HFF-Myc (cell line): ENCODE measurements around the gene PNPLA1.

ENCODE experiments used
- DNase-seq: peaks from one replicate; pipeline ENCODE4 v3.0.0-alpha.2; 2011; ENCODE audit warnings: low read depth; ENCODE audit errors: extremely low read depth
- H3K4me3 ChIP-seq: replicated peaks from 2 replicates; pipeline ENCODE4 v1.5.1; 2011; ENCODE audit warnings: low read depth, mild to moderate bottlenecking, control low read depth, low read length
- CTCF ChIP-seq: IDR thresholded peaks from 2 replicates; pipeline ENCODE4 v1.5.1; 2012; ENCODE audit warnings: mild to moderate bottlenecking, low read depth, low read length, control low read depth; ENCODE audit errors: missing control alignments

Gene PNPLA1

GRCh38 chr6:36226438-36227047 is 43.3 kb upstream of the PNPLA1 start:
- DNase-seq, result no peak
- H3K4me3 ChIP-seq, result no peak overlapping the region
- TF ChIP-seq CTCF, result no peak

- no peak for DNase-seq
- TF ChIP-seq CTCF, result no peak
- H3K4me3 ChIP-seq, result no peak overlapping the region
Observed at GRCh38 chr6:36227379-36228228, 42.3 kb upstream of the PNPLA1 start.

- TF ChIP-seq CTCF, result no peak
- no peak overlapping the region for H3K4me3 ChIP-seq
- DNase-seq, result no peak
Observed at GRCh38 chr6:36229223-36229622, 40.6 kb upstream of the PNPLA1 start.

GRCh38 chr6:36230371-36230770 is 39.5 kb upstream of the PNPLA1 start:
- H3K4me3 ChIP-seq, result no peak overlapping the region
- TF ChIP-seq CTCF, result no peak
- no peak for DNase-seq

GRCh38 chr6:36232172-36232571 is 37.7 kb upstream of the PNPLA1 start:
- no peak for DNase-seq
- no peak for TF ChIP-seq CTCF
- H3K4me3 ChIP-seq, result no peak overlapping the region

GRCh38 chr6:36235309-36235708 is 34.6 kb upstream of the PNPLA1 start:
- no peak for TF ChIP-seq CTCF
- no peak overlapping the region for H3K4me3 ChIP-seq
- DNase-seq, result no peak
